Calu3 (cell line): ENCODE measurements around the gene ALKBH3. TPM values are rescaled to one million over a fixed set of nuclear protein-coding genes. Genes with fewer than 3 reads are reported as not detected.

ENCODE experiments used
- BruUV-seq: library from RNA; stranded (reverse); fragments of 400-500 nt; replicated peaks from 2 replicates; lab custom pipeline; 2021; lab: Mats Ljungman, UMichigan
- CTCF ChIA-PET: fragments of 300-600 bp; sonication (Branson Sonifier 250); formaldehyde crosslinking; loops from one replicate; lab custom pipeline; 2022; ENCODE audit warnings: antibody characterized with exemption; lab: Charles Lee
- DNase-seq: peaks from one replicate; pipeline ENCODE4 v3.0.0; 2022
- H3K27ac Mint-ChIP-seq: one replicate; pipeline ENCODE4 v1.8.0; 2022; ENCODE audit warnings: mixed read lengths; ENCODE audit not compliant: unreplicated experiment
- H3K27me3 Mint-ChIP-seq: one replicate; pipeline ENCODE4 v1.8.0; 2022; ENCODE audit warnings: mixed read lengths; ENCODE audit not compliant: unreplicated experiment
- H3K36me3 Mint-ChIP-seq: one replicate; pipeline ENCODE4 v1.8.0; 2022; ENCODE audit warnings: mild to moderate bottlenecking, moderate library complexity, mixed read lengths; ENCODE audit not compliant: insufficient read depth, unreplicated experiment
- H3K4me1 Mint-ChIP-seq: one replicate; pipeline ENCODE4 v1.8.0; 2022; ENCODE audit warnings: mild to moderate bottlenecking, low read depth, mixed read lengths; ENCODE audit not compliant: unreplicated experiment
- H3K4me3 Mint-ChIP-seq: one replicate; pipeline ENCODE4 v1.8.0; 2022; ENCODE audit warnings: mild to moderate bottlenecking, low read depth, moderate library complexity, mixed read lengths; ENCODE audit not compliant: unreplicated experiment
- H3K9me3 Mint-ChIP-seq: one replicate; pipeline ENCODE4 v1.8.0; 2022; ENCODE audit warnings: low read depth, mixed read lengths; ENCODE audit not compliant: unreplicated experiment
- CTCF ChIP-seq: fragments of 200-600 bp; IDR thresholded peaks from one replicate; pipeline ENCODE4 v1.8.0; 2022; ENCODE audit warnings: antibody characterized with exemption; ENCODE audit not compliant: unreplicated experiment
- intact Hi-C: fragments of 100-400 bp; cut with micrococcal nuclease; formaldehyde crosslinking; loops from one replicate; pipeline ENCODE4 v1.10.0; 2022; ENCODE audit not compliant: unreplicated experiment
- total RNA-seq: library from RNA; stranded (reverse); gene quantifications from 2 replicates; pipeline ENCODE4 v1.2.3, GENCODE V29; 2022

The ALKBH3 gene
- total RNA-seq, 1 experiment from 2014 or later, result 19.1 TPM

GRCh38 chr11:43954241-43954640 lies 73.6 kb downstream of the ALKBH3 start:
- no TSS peak for BruUV-seq
- CTCF ChIA-PET, result interaction anchor here (0.7 kb wide), 1 partner anchor 713 kb away, joined by 3 read pairs; no protein-coding TSS in a partner anchor

DNA sequence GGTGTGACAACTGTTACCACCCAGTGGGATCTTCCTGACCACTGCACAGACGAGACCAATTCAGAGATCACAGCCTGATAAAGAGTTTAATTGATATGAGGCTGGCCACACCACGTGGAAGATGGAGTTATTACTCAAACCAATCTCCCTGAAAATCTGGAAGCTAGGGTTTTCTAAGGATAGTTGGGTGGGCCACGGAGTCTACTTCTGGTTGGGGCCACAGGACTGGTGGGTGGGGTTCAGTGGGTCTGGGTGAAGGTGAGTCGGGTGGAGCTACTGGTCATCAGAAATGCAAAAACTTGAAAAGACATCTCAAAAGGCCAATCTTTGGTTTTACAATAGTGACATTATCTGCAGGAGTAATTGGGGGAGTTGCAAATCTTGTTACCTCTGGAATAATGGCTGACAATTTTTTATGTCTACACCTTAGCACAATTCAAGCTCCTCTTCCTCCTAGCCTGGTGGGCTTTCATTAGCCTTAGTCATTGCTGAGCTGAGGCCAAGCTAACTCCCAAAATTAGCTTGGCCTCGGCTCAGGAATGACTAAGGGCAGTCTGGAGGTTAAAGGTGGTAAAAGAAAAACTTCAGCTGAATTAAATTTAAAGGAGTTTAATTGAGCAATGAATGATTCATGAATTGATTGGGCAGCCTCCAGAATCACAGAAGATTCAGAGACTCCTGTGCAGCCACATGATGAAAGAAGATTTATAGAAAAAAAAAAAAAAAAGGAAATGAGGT lies 74.9 kb downstream of the ALKBH3 start:
- DNase-seq, result no peak
- H3K4me3 Mint-ChIP-seq, result no peak overlapping the region
- peaks cover 25% of the 10 kb centered on the region for H3K27me3 Mint-ChIP-seq
- H3K4me1 Mint-ChIP-seq, result peaks cover 6% of the 10 kb centered on the region
- no TSS peak for BruUV-seq
- CTCF ChIA-PET, result interaction anchor here (0.7 to 1.1 kb wide), 3 partner anchors 10 to 18 kb away, joined by 3 to 8 read pairs (median 5); no protein-coding TSS in a partner anchor
- no peaks in the 10 kb centered on the region for H3K36me3 Mint-ChIP-seq
- H3K27ac Mint-ChIP-seq, result no peak overlapping the region
- TF ChIP-seq CTCF, result no peak
- intact Hi-C loops, result no loop called here
- no peaks in the 10 kb centered on the region for H3K9me3 Mint-ChIP-seq

More at GRCh38 chr11:43954241-43954640, 73.6 kb downstream of the ALKBH3 start:
- H3K36me3 Mint-ChIP-seq, result no peaks in the 10 kb centered on the region
- DNase-seq, result no peak
- peaks cover 19% of the 10 kb centered on the region for H3K27me3 Mint-ChIP-seq
- H3K4me1 Mint-ChIP-seq, result peaks cover 17% of the 10 kb centered on the region
- intact Hi-C loops, result loop anchor here (5.0 kb wide), 1 partner anchor 83 kb away; no protein-coding TSS in a partner anchor
- TF ChIP-seq CTCF, result no peak
- H3K9me3 Mint-ChIP-seq, result no peaks in the 10 kb centered on the region
- H3K27ac Mint-ChIP-seq, result no peak overlapping the region
- no peak overlapping the region for H3K4me3 Mint-ChIP-seq

GRCh38 chr11:43957571-43957970 lies 76.9 kb downstream of the ALKBH3 start:
- H3K27ac Mint-ChIP-seq, result no peak overlapping the region
- no peak for TF ChIP-seq CTCF
- CTCF ChIA-PET, result no interaction called here
- no peak overlapping the region for H3K4me3 Mint-ChIP-seq
- no peaks in the 10 kb centered on the region for H3K36me3 Mint-ChIP-seq
- H3K27me3 Mint-ChIP-seq, result peaks cover 43% of the 10 kb centered on the region
- H3K9me3 Mint-ChIP-seq, result no peaks in the 10 kb centered on the region
- DNase-seq, result no peak
- BruUV-seq, result no TSS peak
- no peaks in the 10 kb centered on the region for H3K4me1 Mint-ChIP-seq
- intact Hi-C loops, result no loop called here

GRCh38 chr11:43959321-43959995 lies 78.8 kb downstream of the ALKBH3 start:
- no TSS peak for BruUV-seq
- DNase-seq, result no peak
- Mint-ChIP-seq H3K4me1 (no peaks in the 10 kb centered on the region), H3K36me3 (no peaks in the 10 kb centered on the region), H3K27ac (no peak overlapping the region), H3K27me3 (peaks cover 54% of the 10 kb centered on the region), H3K9me3 (no peaks in the 10 kb centered on the region), H3K4me3 (no peak overlapping the region)
- CTCF ChIA-PET, result no interaction called here
- intact Hi-C loops, result no loop called here
- TF ChIP-seq CTCF, result no peak
